HG03139 (cell line): ENCODE data around the gene SPATS2L.

Source experiments
- ATAC-seq: cut with Tn5 transposase; IDR thresholded peaks from one replicate; pipeline ENCODE4 v1.9.1; 2021; ENCODE audit not compliant: unreplicated experiment

The SPATS2L gene

DNA sequence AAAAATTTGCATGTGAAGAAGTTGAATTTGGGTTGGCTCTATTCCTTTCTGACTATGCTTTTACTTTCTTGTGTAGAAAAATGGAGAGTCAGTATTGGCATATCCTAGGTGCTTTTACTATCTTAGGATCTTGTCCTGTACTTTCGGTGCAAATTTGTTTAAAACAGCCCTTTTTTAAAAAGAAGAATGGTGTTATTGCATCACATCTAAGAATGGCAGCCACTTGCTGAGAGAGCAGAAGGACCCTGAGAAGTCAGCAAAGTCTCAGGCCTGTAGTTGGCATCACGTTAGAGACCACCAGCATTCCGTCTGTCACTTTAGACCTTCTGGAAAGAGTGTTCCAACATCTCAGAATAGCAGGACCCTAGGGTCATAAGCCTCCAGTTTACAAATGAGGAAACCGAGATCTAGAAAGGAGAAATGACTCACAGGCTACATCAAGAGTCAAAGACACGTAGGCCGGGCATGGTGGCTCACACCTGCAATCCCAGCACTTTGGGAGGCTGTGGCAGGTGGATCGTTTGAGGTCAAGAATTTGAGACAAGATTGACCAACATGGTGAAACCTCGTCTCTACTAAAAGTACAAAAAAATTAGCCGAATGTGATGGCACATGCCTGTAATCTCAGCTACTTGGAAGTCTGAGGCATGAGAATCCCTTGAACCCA, 42.5 kb downstream of the SPATS2L start:
- no peak for ATAC-seq

DNA sequence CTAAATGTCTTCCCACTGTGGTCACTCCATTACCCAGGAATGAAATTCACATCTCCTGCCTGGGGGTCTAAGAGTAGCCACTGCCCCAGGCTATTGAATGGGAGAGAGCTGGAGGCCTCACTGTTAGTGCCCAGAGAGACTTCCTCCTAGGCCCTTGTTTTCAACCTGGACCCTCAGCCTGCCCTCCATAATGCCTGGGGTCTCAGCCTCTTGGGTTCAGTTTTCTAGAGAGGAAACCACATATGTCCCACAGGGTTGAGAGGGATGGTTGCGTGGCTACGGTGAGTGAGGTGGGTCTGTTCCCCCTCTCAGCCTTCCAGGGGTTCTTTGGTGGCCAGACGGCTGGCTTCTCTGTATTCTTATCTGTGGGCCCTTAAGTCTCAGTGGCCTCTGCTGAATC, 43.4 kb downstream of the SPATS2L start:
- no peak for ATAC-seq

GRCh38 chr2:200350850-200351285, 44.4 kb downstream of the SPATS2L start:
- ATAC-seq, result no peak

GRCh38 chr2:200351815-200352214, 45.3 kb downstream of the SPATS2L start:
- no peak for ATAC-seq

DNA sequence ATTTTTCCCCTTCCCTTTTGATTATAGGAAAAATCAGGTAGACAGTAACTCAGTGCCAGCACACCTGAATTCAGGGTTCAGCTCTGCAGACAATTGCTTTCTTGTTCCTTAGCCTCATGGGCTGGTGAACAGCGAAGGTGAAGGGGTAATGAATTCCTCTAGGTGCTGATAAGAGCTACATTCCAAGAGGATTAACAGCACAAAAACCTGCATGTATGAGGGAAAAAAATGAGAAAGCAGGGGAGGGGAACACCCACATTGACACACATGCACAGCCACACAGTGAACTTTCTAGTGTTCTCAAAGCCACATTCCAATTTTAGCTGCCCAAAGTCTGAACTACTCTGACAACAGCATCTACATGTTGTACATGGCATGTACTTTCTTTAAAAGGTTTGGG, 46.1 kb downstream of the SPATS2L start:
- no peak for ATAC-seq

DNA sequence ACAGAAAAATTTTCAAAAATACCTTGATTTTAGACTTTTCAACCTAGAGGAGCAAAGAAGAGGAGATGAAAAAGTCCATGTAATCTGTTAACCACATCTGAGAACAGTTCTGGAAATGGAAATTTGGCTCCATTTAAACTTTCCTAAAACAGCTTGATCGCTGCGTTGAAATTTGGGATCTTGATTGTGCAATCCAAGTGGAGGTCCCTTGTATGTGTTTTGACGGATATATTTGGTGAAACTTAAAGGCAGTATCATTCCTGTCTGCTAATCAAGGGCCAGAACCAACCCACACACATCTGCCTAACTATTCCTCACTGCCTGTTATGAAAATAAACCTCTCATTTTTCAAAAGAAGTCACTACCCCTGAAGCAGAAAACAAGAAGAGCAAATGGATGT, 46.6 kb downstream of the SPATS2L start:
- ATAC-seq, result no peak

- no peak for ATAC-seq
These were observed 47.4 kb downstream of the SPATS2L start for GRCh38 chr2:200353874-200354273.

- no peak for ATAC-seq
These were observed 48.6 kb downstream of the SPATS2L start for GRCh38 chr2:200354833-200355751.

- ATAC-seq, result no peak
These were observed 49.8 kb downstream of the SPATS2L start for GRCh38 chr2:200356321-200356720.

DNA sequence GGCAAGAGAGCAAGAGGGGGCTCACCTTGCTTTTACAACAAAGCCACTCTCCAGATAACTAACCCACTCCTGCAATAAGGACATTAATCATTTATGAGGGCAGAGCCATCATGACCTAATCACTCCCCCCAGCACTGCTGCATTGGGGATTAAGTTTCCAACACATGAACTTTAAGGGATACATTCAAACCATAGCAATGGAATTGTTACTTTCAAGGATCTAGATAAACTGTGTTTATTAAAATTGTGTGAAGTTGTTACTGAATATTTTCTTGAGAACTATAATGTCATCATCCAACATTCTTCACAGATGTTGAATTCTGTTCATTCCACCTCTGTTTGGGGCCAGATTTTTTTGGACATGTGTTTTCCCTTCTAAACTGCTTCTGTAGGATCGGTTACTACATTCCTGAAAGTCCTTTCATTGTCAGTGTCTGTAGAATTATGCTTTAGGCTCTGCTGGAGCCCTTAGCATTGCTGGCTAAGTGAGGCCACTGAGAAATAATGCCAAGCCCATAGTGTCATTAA, 50.4 kb downstream of the SPATS2L start:
- no peak for ATAC-seq

DNA sequence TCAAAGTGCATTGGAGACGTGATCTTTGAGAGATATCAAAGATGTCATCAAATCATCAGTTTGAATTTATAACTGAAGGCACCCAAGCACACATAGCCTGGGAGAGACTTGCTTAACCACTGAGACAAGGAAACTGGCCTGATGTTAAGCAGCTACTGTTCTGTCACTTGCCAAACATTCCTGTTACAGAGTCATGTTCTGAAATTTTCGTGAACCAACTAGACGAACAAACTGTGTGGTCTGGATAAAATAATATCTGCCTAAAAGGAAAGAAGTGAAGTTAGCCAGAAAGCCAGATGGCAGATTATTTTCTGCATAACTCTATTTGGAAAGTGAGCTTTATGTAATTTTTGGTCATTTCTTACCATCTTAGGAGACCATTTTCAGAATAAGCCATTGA, 51.4 kb downstream of the SPATS2L start:
- no peak for ATAC-seq

DNA sequence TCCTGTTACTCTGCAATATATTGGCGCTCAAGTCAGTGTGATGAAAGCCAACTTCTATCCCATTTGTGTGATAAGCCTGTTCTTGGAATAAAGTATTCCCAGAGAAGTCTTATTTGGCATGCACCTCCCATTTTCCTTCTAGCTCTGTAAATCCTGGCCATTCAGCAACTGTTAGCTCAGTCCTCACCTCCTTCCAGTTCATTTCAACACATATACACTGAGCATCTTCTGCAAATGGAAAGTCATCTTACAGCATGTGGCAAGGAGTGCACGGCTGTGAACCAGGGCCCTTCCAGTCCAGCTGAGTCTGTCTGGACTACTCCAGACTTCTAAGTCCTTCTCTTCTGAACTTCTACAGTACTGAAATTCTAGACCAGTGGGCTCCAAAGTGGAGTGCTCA, 53.1 kb downstream of the SPATS2L start:
- no peak for ATAC-seq

DNA sequence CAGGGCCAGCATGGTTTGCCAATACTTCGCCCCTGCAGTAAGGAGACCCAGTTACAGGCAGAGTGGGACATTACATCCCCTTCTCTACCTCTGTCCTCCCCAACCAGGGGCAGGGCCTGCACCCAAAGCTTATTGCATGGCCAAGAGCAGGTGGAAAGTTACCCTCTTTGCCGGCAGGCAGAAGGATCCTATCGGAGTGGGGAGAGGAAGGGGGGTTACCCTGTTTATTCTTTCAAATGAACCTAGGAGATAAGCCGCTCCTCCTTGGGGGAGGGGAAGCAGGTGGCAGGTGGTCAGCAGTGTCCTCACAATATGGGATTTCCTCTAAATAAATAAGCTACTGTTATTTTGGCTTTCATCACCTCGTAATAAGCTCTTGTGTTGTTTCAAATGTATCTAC, 53.9 kb downstream of the SPATS2L start:
- ATAC-seq, result no peak

GRCh38 chr2:200362202-200362917, 55.9 kb downstream of the SPATS2L start:
- no peak for ATAC-seq

DNA sequence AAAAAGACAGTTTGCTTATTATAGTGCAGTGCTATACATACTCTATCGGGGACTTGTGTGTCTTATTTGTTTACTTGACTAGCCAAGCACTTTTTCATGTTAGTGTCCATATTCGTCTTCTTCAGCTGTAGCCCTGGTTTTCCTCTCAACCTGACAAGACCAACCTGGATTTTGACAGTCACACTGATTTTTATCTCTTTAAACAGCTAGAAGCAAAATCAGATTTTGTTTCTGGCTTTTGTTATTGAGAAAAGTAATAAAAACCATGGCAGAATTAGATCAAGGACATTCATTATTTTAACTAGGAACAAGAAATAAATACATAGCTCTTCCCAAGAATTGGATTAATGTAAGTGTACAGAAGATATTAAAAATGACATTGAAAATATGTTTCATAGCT, 56.8 kb downstream of the SPATS2L start:
- ATAC-seq, result no peak

DNA sequence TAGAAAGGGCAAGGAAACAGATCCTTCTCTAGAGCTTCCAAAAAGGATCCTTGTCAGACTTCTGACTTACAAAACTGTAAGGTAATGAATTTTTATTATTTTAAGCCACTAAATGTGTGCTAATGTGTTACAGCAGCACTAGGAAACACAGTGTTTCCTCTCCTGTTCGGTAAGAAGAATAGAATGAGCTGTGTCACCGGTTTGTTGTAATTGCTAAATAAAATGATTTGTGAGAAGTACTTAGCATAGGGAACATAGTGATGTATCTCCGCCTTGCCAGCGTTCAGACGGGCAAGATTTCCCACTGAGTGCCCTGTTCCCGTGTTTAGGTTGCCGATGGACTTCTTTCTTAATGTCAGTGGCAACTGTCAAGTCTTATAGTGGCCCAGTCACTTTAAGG, 57.6 kb downstream of the SPATS2L start:
- no peak for ATAC-seq

- ATAC-seq, result no peak
These were observed 58.1 kb downstream of the SPATS2L start for GRCh38 chr2:200364620-200365019.

DNA sequence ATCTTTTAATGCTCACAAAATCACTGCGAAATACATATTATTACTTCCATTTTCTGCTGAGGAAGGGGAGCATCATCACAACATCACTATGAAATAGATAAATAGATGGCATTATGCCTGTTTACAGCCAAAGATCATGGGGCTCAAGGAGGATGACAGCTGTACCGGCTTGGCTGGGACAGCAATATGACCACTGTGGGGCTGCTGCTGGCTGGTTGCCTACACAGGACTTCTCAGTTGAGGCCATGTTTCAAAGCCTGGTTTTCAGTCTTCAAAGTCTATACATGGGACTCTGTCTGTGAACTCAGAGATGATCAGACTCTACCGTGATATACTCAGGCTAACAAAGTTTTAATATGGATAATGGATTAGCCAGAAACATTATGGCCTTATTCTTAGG, 58.7 kb downstream of the SPATS2L start:
- no peak for ATAC-seq

- ATAC-seq, result no peak
These were observed 60.7 kb downstream of the SPATS2L start for GRCh38 chr2:200367155-200367554.

DNA sequence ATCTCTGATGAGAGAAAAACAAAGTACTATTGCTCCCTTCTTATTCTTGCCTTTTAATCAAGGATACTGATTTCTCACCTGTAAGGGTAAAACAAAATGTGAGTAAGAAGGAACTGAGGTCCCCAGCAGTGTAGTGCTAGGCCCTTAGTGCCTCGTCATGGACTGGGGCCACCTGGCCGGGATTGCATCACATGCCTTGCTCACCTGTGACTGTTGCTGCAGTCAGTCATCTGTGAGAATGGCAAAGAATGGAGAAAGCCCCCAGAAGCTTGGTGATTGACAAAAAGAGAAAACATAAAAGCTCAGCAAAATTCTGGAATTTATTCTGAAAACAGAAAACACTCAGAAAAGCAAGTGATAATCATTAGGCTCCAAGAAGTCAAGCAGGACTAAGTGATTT, 63.4 kb downstream of the SPATS2L start:
- ATAC-seq, result no peak

GRCh38 chr2:200373231-200373630, 66.7 kb downstream of the SPATS2L start:
- ATAC-seq, result no peak
